GM06990 (cell line): ENCODE results near the gene EP400.

Source experiments
- DNase-seq: peaks from one replicate; pipeline ENCODE4 v3.0.0-alpha.2; 2011; ENCODE audit not compliant: insufficient read length; ENCODE audit errors: extremely low read depth
- H3K27me3 ChIP-seq: replicated peaks from 2 replicates; pipeline ENCODE4 v1.6.0; 2011; ENCODE audit warnings: low read length; ENCODE audit not compliant: control insufficient read depth, insufficient read depth
- H3K36me3 ChIP-seq: 2 replicates; pipeline ENCODE4 v1.5.1; 2011; ENCODE audit warnings: low read length; ENCODE audit not compliant: control insufficient read depth, insufficient read depth
- H3K4me3 ChIP-seq: replicated peaks from 2 replicates; pipeline ENCODE4 v1.5.1; 2011; ENCODE audit warnings: low read depth, mild to moderate bottlenecking, control low read depth, low read length
- CTCF ChIP-seq: IDR thresholded peaks from 2 replicates; pipeline ENCODE4 v1.5.1; 2011; ENCODE audit warnings: low read length, control low read depth, mild to moderate bottlenecking, inconsistent platforms; ENCODE audit not compliant: insufficient read depth, poor library complexity, severe bottlenecking

EP400 gene

GRCh38 chr12:132117558-132117875 lies 167.8 kb downstream of the EP400 start:
- H3K36me3 ChIP-seq, result peaks cover 19% of the 10 kb centered on the region
- H3K27me3 ChIP-seq, result no peaks in the 10 kb centered on the region
- no peak for TF ChIP-seq CTCF
- H3K4me3 ChIP-seq, result no peak overlapping the region
- DNase-seq, result no peak

GRCh38 chr12:132118876-132119275 lies 169.1 kb downstream of the EP400 start:
- Histone ChIP-seq H3K27me3 (no peaks in the 10 kb centered on the region), H3K36me3 (peaks cover 19% of the 10 kb centered on the region), H3K4me3 (no peak overlapping the region)
- no peak for DNase-seq
- TF ChIP-seq CTCF, result no peak

- no peak for DNase-seq
- Histone ChIP-seq H3K36me3 (peaks cover 12% of the 10 kb centered on the region), H3K27me3 (no peaks in the 10 kb centered on the region), H3K4me3 (no peak overlapping the region)
- no peak for TF ChIP-seq CTCF
Observed at GRCh38 chr12:132121283-132121682, 171.5 kb downstream of the EP400 start.

GRCh38 chr12:132123970-132124765 lies 174.4 kb downstream of the EP400 start:
- DNase-seq, result no peak
- peaks cover 19% of the 10 kb centered on the region for H3K36me3 ChIP-seq
- no peaks in the 10 kb centered on the region for H3K27me3 ChIP-seq
- no peak for TF ChIP-seq CTCF
- H3K4me3 ChIP-seq, result no peak overlapping the region

GRCh38 chr12:132124766-132125425 lies 175.2 kb downstream of the EP400 start:
- no peak for TF ChIP-seq CTCF
- no peaks in the 10 kb centered on the region for H3K27me3 ChIP-seq
- H3K4me3 ChIP-seq, result no peak overlapping the region
- no peak for DNase-seq
- peaks cover 18% of the 10 kb centered on the region for H3K36me3 ChIP-seq
